Measurements from ENCODE around the gene CMTM4.

Gene CMTM4

DNA sequence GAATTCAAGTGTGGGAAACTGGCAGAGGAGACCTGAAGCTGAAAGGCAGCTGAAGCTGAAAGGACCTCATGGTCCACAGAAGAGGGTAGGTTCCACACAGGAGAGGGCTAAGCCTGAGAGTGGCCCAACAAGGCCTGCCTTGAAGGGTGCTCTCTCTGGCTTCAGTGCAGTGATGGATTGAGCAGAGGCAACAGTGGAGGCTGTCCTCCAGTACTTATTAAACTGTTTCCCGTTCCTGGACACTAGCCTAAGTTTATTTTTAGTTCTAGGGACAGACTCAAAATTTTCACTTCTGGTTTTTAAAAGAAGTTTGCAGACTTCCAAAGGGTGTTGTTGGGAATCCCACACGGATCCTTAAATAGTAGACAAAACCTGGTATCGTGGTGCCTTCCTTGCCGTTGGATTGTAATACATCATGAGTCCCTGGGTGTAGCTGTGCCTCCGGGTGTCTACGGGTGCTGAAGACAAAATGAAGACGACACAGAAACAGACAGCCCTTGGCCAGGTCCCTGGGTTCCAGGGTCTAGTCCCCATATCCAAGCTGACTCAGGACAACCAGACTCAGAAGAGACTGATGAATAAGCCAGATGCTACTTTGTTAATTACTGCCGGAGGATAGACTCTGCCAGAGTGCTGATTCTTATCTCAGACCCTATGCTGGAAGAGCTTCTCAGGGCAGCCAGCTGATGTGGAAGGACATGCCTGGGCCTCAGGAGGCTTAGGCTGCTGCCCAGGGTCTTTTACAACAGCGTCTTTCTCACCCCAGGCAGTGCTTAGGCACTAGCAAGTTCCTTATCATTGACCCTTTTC, 7.1 kb upstream of the CMTM4 start:
- Histone ChIP-seq H3K4me2 (ENCODE audit: low read depth, low read length, poor library complexity, severe bottlenecking) (no peak overlapping the region), H3K79me2 (ENCODE audit: insufficient read depth, low read length) (no peaks in the 10 kb centered on the region), H3K4me1 (ENCODE audit: insufficient read depth, low read length, poor library complexity, severe bottlenecking) (peaks cover 4% of the 10 kb centered on the region), H4K20me1 (ENCODE audit: insufficient read depth, low read length, poor library complexity, severe bottlenecking) (no peaks in the 10 kb centered on the region), H2AFZ (ENCODE audit: low read length) (no peak overlapping the region), H3K27me3 (ENCODE audit: insufficient read depth, low read length, poor library complexity, severe bottlenecking) (no peaks in the 10 kb centered on the region), H3K9me2 (replicated peaks; ENCODE audit: low read depth, low read length) (no peaks in the 10 kb centered on the region), H3F3A (ENCODE audit: low read depth) (no peaks in the 10 kb centered on the region), H3K36me3 (ENCODE audit: insufficient read depth, low read length) (no peaks in the 10 kb centered on the region), H3K4me3 (ENCODE audit: low read length, poor library complexity, severe bottlenecking) (no peak overlapping the region), H3K9ac (ENCODE audit: low read depth, low read length, poor library complexity, severe bottlenecking) (no peak overlapping the region), H3K9me3 (ENCODE audit: insufficient read depth, low read depth, low read length) (no peaks in the 10 kb centered on the region)
- TF ChIP-seq, protein P1, sequence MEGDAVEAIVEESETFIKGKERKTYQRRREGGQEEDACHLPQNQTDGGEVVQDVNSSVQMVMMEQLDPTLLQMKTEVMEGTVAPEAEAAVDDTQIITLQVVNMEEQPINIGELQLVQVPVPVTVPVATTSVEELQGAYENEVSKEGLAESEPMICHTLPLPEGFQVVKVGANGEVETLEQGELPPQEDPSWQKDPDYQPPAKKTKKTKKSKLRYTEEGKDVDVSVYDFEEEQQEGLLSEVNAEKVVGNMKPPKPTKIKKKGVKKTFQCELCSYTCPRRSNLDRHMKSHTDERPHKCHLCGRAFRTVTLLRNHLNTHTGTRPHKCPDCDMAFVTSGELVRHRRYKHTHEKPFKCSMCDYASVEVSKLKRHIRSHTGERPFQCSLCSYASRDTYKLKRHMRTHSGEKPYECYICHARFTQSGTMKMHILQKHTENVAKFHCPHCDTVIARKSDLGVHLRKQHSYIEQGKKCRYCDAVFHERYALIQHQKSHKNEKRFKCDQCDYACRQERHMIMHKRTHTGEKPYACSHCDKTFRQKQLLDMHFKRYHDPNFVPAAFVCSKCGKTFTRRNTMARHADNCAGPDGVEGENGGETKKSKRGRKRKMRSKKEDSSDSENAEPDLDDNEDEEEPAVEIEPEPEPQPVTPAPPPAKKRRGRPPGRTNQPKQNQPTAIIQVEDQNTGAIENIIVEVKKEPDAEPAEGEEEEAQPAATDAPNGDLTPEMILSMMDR (conservative IDR thresholded peaks at IDR 0.05; ENCODE audit: low read length) = no peak

DNA sequence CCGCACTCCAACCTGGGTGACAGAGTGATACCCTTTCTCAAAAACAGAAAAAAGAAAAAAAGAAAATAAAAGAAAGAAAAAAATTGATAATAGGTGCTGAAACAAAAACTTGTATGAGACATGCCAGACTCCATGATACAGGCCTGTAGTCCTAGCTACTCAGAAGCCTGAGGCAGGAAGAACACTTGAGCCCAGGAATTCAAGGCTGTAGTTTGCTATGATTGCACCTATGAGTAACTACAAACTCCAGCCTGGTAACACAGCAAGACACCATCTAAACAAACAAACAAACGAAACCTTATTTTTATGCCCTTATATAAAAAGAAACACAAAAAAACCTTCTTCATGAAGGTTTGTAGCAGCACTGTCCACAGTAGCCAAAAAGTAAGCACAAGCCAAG, 5.0 kb upstream of the CMTM4 start:
- no peak overlapping the region for H3K4me3 ChIP-seq (ENCODE audit: low read length, poor library complexity, severe bottlenecking)
- no peak for TF ChIP-seq EZH2phosphoT487 (IDR thresholded peaks at IDR 0.05; ENCODE audit: borderline replicate concordance)
- TF ChIP-seq, protein P1 (conservative IDR thresholded peaks at IDR 0.05; ENCODE audit: low read length) = no peak
- H3F3A ChIP-seq (ENCODE audit: low read depth) = no peaks in the 10 kb centered on the region
- H3K4me1 ChIP-seq (ENCODE audit: insufficient read depth, low read length, poor library complexity, severe bottlenecking) = peaks cover 4% of the 10 kb centered on the region
- H3K36me3 ChIP-seq (ENCODE audit: insufficient read depth, low read length) = no peaks in the 10 kb centered on the region
- H2AFZ ChIP-seq (ENCODE audit: low read length) = no peak overlapping the region
- no peak overlapping the region for H3K4me2 ChIP-seq (ENCODE audit: low read depth, low read length, poor library complexity, severe bottlenecking)
- H3K79me2 ChIP-seq (ENCODE audit: insufficient read depth, low read length) = no peaks in the 10 kb centered on the region
- no peaks in the 10 kb centered on the region for H3K9me2 ChIP-seq (replicated peaks; ENCODE audit: low read depth, low read length)
- no peak overlapping the region for H3K9ac ChIP-seq (ENCODE audit: low read depth, low read length, poor library complexity, severe bottlenecking)
- H3K27me3 ChIP-seq (ENCODE audit: insufficient read depth, low read length, poor library complexity, severe bottlenecking) = no peaks in the 10 kb centered on the region
- no peaks in the 10 kb centered on the region for H3K9me3 ChIP-seq (ENCODE audit: insufficient read depth, low read depth, low read length)
- no peaks in the 10 kb centered on the region for H4K20me1 ChIP-seq (ENCODE audit: insufficient read depth, low read length, poor library complexity, severe bottlenecking)

DNA sequence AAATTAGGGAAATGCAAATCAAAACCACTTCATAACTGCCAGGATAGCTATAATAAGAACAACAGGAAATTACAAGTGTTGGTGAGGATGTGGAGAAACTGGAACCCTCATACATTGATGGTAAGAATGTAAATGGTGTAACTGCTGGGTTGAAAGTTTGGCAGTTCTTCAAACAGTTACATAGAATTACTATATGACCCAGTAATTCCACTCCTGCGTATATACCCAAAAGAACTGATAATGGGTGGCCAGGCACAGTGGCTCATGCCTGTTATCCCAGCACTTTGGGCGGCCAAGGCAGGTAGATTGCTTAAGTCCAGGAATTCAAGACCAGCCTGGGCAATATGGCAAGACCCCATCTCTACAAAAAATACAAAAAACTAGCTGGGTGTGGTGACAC, 4.5 kb upstream of the CMTM4 start:
- Histone ChIP-seq H4K20me1 (ENCODE audit: insufficient read depth, low read length, poor library complexity, severe bottlenecking) (no peaks in the 10 kb centered on the region), H3K4me1 (ENCODE audit: insufficient read depth, low read length, poor library complexity, severe bottlenecking) (peaks cover 4% of the 10 kb centered on the region), H3K36me3 (ENCODE audit: insufficient read depth, low read length) (no peaks in the 10 kb centered on the region), H3K79me2 (ENCODE audit: insufficient read depth, low read length) (no peaks in the 10 kb centered on the region), H3F3A (ENCODE audit: low read depth) (no peaks in the 10 kb centered on the region), H3K4me3 (ENCODE audit: low read length, poor library complexity, severe bottlenecking) (no peak overlapping the region), H3K9me3 (ENCODE audit: insufficient read depth, low read depth, low read length) (no peaks in the 10 kb centered on the region), H3K27me3 (ENCODE audit: insufficient read depth, low read length, poor library complexity, severe bottlenecking) (no peaks in the 10 kb centered on the region), H3K4me2 (ENCODE audit: low read depth, low read length, poor library complexity, severe bottlenecking) (no peak overlapping the region), H3K9me2 (replicated peaks; ENCODE audit: low read depth, low read length) (no peaks in the 10 kb centered on the region), H2AFZ (ENCODE audit: low read length) (no peak overlapping the region), H3K9ac (ENCODE audit: low read depth, low read length, poor library complexity, severe bottlenecking) (no peak overlapping the region)
- TF ChIP-seq EZH2phosphoT487 (IDR thresholded peaks at IDR 0.05; ENCODE audit: borderline replicate concordance) = no peak
- TF ChIP-seq, protein P1 (conservative IDR thresholded peaks at IDR 0.05; ENCODE audit: low read length) = no peak
